Lower leg skin (tissue), 3 donors: ENCODE measurements around the gene MLC1.

Experiments
- CTCF ChIP-seq, 3 donors: fragments of 450-650 bp; IDR thresholded peaks; one replicate each; pipeline ENCODE4 v1.5.1; 2016; ENCODE audit warnings: antibody characterized with exemption in 3 of 3, mild to moderate bottlenecking in 3 of 3, moderate library complexity in 2 of 3
- POLR2A ChIP-seq, 2 donors: fragments of 450-650 bp; IDR thresholded peaks; one replicate each; pipeline ENCODE4 v1.6.1; 2016 to 2017; ENCODE audit warnings: antibody characterized with exemption in 2 of 2, mild to moderate bottlenecking in 1 of 2, moderate library complexity in 1 of 2

GRCh38 chr22:50034126-50035081 is 50.8 kb downstream of the MLC1 start:
- TF ChIP-seq POLR2A (IDR thresholded peaks at IDR 0.05): no peak
- no peak for TF ChIP-seq CTCF (IDR thresholded peaks at IDR 0.05)
